HL-60/S4 (cell line): ENCODE measurements around the gene MED8.

Source experiments
- in situ Hi-C: fragments of 300-500 bp; cut with MboI; formaldehyde crosslinking; loops from 2 replicates; pipeline ENCODE4 v1.14.3; 2022; ENCODE audit warnings: low sequenced_read_pairs

MED8 gene, protein sequence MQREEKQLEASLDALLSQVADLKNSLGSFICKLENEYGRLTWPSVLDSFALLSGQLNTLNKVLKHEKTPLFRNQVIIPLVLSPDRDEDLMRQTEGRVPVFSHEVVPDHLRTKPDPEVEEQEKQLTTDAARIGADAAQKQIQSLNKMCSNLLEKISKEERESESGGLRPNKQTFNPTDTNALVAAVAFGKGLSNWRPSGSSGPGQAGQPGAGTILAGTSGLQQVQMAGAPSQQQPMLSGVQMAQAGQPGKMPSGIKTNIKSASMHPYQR

DNA sequence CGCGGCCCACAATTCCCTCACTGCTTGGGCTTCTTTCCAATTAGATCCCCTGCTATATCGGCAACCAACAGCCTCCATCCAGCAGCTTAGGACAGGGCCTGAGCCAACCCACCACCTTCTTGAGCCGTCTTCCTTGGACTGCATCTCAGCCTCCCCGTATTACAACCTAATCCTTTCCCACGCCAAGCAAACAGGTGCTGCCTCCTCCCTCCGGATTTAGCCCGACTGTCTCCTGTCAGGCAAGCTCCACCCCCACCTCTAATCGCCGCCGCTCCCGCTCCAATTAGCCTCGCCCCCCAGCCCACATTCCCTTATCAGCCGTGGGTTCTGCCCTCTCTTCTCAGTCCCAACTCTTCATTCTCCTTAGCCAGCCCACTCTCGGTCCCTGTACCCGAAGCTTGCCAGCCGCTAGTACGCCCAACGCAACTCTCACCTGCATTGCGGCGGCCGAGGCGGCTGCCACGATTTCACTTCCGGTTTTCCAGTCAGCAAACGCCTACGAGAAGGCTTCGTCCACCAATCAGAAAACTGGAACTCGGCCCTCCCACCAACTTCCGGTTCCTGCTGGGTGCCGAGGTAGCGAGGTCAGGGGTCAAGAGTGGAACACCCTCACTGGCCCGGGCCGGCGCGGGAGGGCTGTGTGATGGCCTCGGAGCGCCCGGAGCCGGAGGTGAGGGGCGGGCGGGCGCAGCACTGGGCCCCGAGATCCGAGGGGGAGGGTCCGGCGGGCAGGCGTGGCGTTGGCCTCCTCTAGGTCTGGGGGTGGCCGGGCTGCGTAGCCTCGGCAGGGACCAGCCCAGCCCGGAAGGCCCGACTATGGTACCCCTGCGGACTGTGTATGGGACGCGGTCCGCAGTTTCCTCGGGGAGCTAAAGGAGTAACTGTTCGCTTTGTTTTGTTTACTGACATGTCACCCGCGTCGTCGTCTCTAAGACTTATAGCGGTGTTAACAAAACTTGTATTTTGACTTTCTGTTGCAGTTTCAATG lies at the start of gene MED8, which contains the start of gene SZT2:
Gene MED8 (minus strand): TSS at position 475 of the 988 bp plus-strand sequence. CDS start 36 bp downstream, at position 439.
Gene SZT2 (plus strand): TSS at position 574 of the 988 bp plus-strand sequence. CDS start 70 bp downstream, at position 644.
- in situ Hi-C loops: no loop called here

DNA sequence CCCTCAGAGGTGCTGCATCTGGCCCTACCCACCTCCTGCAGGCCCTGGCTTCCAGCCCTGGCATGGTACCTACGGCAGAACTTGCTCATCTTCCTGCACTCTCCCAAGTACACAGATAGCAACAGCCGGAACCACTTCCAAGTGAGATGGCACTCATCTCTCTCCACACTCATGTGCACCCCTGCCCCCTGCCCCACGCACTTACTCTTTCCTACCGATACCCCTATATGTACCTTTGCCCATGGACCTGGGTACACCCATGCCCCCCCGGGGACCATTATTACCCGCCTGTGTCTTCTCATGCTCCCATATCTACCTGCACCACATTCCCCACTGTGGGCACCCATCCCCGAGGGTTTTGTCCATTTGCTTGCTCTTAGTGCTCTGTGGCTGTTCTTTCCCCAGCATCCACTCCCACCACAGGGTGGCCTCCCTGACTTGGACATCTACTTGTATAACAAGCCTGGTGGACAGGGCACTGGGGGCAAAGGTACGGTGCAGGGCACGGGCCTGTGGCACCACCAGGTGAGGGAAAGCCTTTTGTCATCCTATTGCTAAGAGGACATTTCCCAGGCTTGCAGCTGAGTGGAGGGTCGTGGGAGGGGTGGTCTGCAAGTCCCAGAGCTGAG lies 49.5 kb upstream of the MED8 start:
- in situ Hi-C loops: no loop called here

DNA sequence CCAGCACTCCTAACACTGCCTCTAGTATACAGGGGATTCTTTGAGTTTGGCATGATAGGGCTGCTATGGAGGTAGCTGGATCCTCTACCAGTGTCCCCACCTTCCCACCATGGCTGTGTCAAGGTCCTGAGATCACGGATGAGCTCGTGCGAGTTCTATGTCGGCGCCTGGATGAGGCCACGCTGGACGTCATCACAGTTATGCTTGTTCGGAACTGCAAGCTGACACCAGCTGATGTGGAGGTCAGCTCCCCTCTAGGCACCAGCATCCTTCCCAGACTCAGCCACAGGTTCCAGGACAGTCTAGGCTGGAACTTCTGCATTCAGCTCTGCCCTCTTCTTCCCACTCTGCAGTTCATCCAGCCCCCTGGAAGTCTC lies 49.0 kb upstream of the MED8 start:
- in situ Hi-C loops: no loop called here

DNA sequence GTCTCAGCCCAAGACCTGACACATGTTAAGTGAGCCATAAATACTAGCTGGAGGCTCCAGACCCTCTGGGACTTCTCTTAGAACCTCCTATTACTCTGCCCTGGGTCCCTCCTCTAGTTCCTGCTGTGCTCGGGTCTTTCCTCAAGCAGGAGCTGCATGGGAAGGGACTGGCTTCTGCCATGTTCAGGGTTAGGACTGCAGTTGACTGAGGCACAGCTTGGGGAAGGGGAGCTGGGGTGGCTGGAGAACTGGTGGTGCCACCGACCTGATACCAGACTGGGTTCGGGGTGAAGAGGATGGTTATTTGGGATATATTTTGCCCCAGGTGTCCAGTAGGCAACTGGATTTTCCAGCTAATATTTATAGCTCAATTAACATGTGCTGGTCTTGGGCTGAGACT lies 48.4 kb upstream of the MED8 start:
- in situ Hi-C loops: no loop called here

DNA sequence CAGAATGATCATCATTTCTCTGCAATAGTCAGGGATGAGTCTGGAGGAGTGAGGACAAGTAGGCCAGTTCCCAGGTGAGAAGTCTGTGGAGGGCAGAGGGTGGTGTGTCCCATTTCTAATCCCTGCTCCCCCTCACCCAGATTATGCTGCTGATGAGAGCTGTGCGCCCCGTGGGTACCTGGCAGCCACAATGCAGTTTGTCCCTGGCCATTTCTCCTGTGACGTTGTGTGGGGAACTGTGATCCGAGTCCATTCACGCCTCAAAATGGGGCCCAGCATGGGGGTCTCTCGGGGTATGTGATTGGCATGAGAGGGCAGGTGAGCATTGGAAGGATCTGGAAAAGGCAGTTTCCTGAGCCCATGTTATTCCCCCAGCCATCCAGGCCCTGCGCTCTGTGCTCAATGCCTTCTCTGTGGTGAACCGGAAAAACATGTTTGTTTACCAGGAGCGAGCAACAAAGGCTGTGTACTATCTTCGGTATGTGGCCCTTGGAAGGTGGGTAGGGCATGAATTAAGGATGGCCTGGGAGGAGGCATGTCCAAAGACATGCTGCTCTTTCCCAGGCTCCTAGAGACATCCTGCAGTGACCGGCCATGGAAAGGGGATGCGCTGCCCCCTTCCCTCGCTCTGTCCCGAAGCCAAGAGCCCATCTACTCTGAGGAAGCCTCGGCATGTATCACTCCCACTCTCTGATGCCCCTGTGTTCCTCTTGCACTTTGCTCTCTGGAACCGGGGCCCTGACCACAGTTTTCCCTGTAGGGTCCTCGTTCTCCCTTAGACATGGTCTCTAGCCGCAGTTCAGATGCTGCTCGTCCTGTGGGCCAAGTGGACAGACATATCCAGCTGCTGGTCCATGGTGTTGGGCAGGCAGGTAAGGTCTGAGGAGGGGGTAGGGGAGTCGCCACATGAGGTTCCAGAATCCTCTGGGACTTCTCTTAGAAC lies 47.7 kb upstream of the MED8 start:
- in situ Hi-C loops: no loop called here

DNA sequence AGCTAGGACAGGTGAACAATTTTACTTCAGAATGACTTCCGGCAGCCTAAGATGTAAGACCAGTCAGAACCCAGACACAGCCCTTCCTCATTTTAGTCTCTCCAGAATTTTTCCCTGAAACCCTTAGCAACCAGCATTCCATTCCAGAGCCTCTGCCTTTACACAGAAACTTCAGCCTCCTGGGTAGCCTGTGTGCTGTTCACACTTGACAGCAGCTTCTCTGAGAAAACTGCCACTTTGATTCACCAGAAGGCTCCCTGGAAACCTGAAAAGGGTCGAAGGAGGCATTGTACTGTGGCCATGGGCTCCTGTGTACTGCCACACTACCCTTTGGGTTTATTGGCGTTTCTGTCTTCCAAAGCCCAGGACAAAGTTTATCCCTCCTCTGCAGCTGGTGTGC lies 46.8 kb upstream of the MED8 start:
- in situ Hi-C loops: no loop called here

DNA sequence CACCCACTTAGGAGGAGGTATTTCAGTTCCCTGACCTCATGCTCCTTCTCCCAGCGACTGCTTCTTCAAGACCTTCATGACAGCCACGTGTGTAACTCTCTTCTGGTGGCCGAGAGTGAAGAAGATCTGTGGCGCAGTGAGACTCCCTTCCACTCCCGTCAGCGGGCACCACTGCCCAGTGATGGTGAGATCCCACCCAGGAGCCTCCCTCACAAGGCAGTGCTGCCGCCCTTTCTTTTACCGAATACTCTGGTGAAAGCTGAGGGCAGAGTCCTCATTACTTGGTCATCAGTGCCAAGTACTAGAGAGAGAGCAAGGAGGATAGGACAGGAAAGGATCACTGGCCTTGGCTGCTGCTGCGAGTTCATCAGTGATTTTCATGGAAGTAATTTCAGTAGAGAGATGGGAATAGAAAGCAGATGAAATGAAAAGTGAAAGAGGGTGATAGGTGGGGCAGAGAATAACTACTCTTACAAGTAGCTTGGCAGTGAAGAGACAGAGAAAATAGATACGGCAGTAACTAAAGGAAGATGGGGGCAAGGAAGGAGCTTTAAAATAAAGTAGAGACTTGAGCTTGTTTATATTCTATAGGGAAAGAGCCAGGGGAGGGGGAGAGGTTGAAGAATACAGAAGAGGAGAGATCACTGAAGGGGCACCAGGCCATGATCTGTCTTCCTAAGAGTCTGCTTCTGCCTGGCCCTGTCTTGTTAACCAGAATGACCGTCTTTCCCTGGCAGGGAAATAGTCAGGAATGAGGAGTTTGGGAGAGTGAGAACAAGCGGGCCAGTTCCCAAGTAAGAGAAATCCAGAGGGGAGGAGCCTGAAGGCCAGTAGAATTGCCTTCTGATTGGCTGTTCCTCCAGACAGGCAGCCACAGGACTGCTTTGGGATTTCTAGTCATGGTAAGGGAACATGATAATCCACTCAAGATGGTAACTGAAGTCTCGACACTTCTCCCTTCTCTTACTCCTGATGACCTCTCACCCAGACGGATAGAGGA lies 45.8 kb upstream of the MED8 start:
- in situ Hi-C loops: no loop called here

DNA sequence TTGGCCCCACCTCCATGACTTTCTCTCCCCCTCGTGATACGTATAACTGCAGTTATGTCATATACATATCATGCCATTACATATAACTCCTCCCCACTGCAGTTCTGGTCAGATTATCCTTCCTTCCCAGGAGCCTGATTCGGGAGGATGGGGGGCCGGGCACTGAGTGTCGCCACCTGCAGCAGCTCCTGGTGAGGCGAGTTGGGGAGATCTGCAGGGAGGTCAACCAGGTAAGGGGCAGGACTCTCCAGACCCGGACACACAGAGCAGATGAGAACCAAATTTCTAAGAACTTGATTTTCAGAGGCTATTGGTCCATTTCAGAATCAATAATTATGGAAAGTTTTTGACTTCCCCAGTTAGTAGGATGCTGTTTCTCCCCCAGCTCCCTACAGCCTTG lies 44.7 kb upstream of the MED8 start:
- in situ Hi-C loops: no loop called here

DNA sequence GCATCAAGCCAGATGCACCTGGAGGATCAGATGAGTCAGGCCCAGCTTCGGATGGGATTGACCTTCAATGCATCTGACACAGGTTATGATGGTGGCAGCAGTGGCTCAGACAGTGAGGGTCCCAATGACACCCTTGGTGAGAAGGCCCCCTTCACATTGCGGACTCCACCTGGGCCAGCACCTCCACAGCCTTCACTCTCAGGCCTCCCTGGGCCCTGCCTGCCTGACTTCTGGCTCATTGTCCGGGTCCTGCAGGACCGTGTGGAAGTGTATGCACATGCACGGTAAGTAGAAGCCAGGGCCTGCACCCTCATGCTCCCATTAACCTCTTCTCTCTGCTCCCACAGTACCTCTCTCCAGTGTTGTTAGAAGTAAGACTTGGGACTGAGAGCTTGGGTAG lies 43.3 kb upstream of the MED8 start:
- in situ Hi-C loops: no loop called here

DNA sequence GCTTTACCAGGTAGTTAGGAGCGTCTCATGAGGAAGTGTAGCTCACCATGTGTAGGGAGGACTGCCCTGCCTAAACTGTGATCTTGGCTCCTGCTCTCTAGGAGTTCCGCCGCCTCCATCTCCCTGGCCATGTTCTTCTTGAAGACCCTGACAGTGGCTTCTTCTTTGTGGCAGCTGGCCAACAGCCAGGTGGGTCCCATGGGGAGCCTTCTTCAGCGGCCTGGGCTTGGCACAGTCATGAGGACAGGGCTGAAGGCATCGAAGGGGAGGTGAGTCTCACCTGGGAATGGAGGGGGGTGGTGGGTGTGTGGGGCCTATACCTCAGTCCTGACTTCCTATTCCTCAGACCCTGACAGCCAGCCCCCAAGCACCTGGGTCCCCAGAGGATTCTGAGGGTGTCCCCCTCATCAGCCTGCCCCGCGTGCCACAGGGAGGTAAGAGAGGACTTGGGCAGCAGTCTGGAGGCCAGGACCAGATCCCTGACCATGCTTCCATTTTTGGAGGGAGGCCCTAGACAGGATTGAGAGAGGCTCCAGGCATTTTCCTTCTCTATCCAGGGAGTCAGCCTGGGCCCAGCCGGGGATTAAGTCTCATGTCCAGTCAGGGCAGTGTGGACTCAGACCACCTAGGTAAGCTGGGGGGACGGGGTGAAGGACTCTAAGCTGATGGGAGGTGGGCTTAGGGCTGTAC lies 42.7 kb upstream of the MED8 start:
- in situ Hi-C loops: no loop called here

DNA sequence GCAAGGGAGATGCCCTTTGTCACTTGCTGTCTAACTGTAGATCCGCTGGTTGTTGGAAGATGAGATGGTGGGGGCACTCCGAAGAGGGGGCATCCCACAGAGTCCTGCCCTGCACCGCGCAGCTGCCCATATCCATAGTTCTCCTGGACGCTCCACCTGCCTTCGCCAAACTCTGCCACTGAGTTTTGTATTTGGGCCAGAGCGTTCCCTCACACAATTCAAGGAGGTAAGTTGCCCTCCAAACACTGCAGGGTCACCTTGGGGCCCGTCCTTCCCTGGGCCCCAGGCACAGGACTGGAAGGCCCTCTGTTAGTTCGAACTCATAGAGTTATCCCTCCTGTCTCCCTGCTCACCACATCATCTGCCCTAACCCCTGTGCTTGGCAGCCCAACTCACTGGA lies 42.1 kb upstream of the MED8 start:
- in situ Hi-C loops: no loop called here

DNA sequence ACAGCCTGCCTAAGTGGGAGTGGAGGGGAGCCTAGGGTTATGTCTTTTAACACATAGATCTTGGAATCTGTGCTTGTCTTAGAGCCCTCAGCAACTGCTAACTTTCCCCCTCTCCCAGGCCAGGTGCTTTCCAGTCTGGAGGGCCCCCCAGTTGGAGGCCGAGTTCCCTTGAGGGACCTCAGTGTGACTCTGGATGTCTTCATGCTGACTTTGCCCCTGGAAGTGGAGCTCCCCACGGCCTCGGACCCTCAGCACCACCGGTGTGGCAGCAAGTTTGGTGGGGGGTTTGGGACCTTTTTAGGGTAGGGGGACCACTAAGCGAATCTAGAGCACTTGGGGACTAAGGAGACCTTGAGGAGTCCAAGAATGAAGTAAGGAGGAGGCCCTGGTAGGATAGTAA lies 41.2 kb upstream of the MED8 start:
- in situ Hi-C loops: no loop called here

DNA sequence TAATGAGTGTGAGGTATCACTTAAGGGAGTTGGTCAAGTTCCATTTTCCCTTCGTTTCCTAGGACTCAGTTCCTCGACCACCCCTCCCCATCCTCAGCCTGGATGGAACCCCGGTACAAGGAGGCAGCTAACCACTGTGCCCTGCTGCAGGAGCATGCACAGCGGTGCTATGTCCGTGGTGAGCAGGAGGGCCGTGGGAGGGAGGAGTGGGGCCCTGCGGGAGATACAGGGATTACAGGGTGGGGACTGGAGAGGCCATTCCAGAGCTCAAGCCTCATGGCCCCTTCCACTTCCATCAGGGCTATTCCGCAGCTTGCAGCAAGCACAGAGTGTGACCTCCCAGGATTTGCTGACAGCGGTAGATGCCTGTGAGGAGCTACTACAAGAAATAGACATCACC lies 38.3 kb upstream of the MED8 start:
- in situ Hi-C loops: no loop called here

DNA sequence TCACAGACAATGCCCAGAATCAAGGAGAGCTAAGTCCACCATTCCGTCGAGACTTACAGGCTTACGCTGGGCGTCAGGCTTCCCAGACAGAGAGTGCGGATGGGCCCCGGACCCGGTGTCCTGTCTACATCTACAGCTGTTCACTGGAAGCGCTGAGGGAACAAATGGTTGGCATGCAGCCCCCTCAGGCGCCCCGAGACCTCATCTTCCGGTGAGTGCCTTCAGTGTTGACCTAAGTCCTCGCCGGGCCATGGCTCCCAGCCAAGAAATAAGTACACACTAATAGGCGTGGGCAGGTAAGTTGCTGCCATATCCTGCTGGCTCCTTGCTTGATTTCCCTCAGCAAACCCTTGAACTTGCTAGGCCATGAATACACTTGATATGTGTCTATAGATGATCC lies 37.9 kb upstream of the MED8 start:
- in situ Hi-C loops: no loop called here

DNA sequence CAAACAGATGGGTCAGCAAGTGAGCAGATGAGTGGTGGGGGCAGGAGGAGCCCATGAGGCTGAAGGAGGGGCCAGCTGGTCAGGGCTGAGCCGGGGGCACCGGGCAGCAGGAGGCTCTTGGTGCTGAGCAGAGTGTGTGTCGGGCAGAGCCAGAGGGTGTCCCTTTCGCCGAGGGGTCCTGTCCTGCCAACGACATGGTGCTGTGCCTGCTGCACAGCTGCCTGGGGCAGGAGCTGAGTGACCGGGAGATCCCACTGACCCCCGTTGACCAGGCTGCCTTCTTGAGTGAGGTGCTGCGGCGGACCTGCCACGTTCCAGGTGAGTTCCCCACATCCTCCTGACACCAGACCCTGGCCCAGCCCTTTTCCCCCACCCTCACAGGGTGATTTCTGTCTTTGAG lies 36.6 kb upstream of the MED8 start:
- in situ Hi-C loops: no loop called here

DNA sequence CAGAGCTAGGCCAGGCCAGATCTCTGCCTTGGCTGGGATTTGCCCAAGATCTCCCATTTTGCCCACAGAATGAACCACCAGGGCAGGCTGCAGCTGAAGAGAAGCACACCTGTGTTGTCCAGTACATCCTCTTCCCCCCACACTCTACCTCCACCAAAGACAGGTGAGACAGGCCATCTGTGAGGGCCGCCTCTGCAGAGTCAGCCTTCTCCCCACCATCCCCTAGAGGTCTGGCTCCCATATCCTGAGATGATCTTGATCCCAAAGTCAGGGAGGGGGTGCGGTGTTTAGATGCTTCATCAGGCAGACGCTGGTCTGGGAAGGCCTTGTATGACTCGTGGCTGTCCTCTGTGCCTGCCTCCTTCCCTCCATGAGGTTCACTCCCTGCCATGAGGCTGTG lies 35.4 kb upstream of the MED8 start:
- in situ Hi-C loops: no loop called here

DNA sequence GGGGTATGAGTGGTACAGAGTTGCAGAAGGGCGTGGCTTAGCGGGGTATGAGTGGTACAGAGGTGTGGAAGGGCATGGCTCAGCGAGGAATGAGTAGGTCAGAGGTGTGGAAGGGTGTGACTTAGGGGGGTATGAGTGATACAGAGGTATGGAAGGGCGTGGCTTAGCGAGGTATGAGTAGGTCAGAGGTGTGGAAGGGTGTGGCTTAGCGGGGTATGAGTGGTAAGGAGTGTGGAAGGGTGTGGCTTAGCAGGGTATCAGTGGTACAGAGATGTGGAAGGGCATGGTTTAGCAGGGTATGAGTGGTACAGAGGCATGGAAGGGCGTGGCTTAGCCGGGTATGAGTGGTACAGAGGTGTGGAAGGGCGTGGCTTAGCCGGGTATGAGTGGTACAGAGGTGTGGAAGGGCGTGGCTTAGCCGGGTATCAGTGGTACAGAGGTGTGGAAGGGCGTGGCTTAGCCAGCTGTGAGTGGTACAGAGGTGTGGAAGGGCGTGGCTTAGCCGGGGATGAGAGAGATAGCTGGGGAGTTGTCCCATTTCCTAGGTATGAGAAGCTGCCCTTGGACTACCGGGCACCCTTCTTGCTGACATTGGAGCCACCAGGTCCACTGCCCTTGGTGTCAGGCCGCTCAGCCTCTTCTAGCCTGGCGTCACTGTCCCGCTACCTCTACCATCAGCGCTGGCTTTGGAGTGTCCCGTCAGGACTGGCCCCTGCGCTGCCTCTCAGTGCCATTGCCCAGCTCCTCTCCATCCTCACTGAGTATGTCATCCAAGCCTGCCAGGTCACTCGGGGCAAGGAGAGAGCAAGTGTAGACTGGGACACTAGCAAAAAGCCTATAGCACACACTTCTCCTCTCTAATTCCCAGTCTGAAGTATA lies 34.3 kb upstream of the MED8 start:
- in situ Hi-C loops: loop anchor here (25.0 kb wide), 1 partner anchor 187 kb away; no protein-coding TSS in a partner anchor
